GM21423 (cell line): ENCODE measurements around the gene SAMD1.

Experiments
- ATAC-seq: cut with Tn5 transposase; IDR thresholded peaks from one replicate; pipeline ENCODE4 v1.9.1; 2021; ENCODE audit warnings: mild to moderate bottlenecking, moderate library complexity; ENCODE audit not compliant: unreplicated experiment

The SAMD1 gene

GRCh38 chr19:14089662-14090508 lies 666 bp downstream of the SAMD1 start:
- no peak for ATAC-seq

GRCh38 chr19:14089412-14089661 lies 1.2 kb downstream of the SAMD1 start:
- ATAC-seq = no peak

- no peak for ATAC-seq
These were observed 1.7 kb downstream of the SAMD1 start for GRCh38 chr19:14088634-14089411.

- ATAC-seq = no peak
These were observed 4.5 kb downstream of the SAMD1 start for GRCh38 chr19:14086098-14086497.

GRCh38 chr19:14085309-14085995 lies 5.1 kb downstream of the SAMD1 start, which contains the start of gene C19orf67:
Gene C19orf67, minus strand, starts transcription at chr19:14085783. Its CDS starts 156 bp downstream, at chr19:14085627.
- no peak for ATAC-seq

- no peak for ATAC-seq
These were observed 7.9 kb downstream of the SAMD1 start for GRCh38 chr19:14082675-14082960.

GRCh38 chr19:14081797-14082674 lies 8.5 kb downstream of the SAMD1 start:
- peak; percentile 14 for ATAC-seq

GRCh38 chr19:14080887-14081796 lies 9.4 kb downstream of the SAMD1 start:
- peak; percentile 86 for ATAC-seq

- ATAC-seq = no peak
These were observed 12.1 kb downstream of the SAMD1 start for GRCh38 chr19:14078411-14078810.

GRCh38 chr19:14073925-14074838 lies 16.4 kb downstream of the SAMD1 start:
- ATAC-seq = no peak

GRCh38 chr19:14073261-14073924 lies 17.2 kb downstream of the SAMD1 start:
- ATAC-seq = peak; percentile 44

GRCh38 chr19:14072535-14073260 lies 17.9 kb downstream of the SAMD1 start, which contains the start of gene MISP3:
Gene MISP3, plus strand, starts transcription at chr19:14072786. Its CDS starts 524 bp downstream, at chr19:14073310.
- no peak for ATAC-seq

- no peak for ATAC-seq
These were observed 20.1 kb downstream of the SAMD1 start for GRCh38 chr19:14070268-14071050.

GRCh38 chr19:14066134-14066533 lies 24.4 kb downstream of the SAMD1 start:
- no peak for ATAC-seq

- no peak for ATAC-seq
These were observed 27.4 kb downstream of the SAMD1 start for GRCh38 chr19:14063105-14063504.

GRCh38 chr19:14062558-14062855 lies 28.0 kb downstream of the SAMD1 start:
- no peak for ATAC-seq
